ENCODE measurements around the gene COA1.
A peak's percentile ranks its signal among the peaks of the same experiment; 100 is the strongest.
"Not testable (repeated sequence)": the region's sequence is repeated elsewhere in the genome, so short reads cannot be mapped to it uniquely, and the experiment has no call there.

COA1 gene, protein sequence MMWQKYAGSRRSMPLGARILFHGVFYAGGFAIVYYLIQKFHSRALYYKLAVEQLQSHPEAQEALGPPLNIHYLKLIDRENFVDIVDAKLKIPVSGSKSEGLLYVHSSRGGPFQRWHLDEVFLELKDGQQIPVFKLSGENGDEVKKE

DNA sequence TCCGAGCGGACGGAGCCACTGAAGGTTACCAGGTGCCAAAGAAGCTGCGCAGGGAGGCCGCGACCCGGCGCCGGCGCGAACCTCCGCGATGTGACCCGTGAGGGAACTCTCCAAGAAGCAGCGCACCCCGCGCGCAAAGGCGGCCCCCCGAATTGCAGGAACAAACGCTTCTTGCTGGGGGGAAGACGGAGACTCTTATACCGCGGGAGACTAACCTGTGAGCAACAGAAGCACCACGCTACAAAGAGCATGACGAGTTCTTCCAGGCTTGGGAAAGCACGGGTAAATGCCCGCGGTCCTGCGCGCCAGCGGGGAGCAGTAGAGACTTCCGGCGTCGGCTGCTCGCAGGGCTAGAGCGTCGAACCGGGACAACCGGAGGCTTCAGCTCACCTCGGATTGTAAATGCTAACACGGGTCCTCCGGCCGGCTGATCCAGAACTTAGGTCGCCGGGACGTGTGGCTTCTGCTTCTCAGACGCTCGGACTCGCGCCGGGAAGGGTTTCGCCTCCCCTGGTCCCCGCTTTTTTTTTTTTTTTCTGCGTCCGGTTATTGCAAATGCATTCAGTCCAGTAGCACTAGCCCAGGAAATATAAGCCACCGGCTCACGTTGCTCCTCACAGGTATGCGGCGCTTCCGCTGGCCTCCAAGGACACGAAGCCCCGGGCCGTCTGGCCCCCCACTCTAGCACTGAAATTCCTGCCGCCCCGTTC is at the start of gene COA1:
Gene COA1 (minus strand): TSS at position 310 of the 710 bp plus-strand sequence. CDS start 80,909 bp downstream, outside the sequence.
- DNase-seq (ENCODE audit: low spot score) = peak; percentile 73

DNA sequence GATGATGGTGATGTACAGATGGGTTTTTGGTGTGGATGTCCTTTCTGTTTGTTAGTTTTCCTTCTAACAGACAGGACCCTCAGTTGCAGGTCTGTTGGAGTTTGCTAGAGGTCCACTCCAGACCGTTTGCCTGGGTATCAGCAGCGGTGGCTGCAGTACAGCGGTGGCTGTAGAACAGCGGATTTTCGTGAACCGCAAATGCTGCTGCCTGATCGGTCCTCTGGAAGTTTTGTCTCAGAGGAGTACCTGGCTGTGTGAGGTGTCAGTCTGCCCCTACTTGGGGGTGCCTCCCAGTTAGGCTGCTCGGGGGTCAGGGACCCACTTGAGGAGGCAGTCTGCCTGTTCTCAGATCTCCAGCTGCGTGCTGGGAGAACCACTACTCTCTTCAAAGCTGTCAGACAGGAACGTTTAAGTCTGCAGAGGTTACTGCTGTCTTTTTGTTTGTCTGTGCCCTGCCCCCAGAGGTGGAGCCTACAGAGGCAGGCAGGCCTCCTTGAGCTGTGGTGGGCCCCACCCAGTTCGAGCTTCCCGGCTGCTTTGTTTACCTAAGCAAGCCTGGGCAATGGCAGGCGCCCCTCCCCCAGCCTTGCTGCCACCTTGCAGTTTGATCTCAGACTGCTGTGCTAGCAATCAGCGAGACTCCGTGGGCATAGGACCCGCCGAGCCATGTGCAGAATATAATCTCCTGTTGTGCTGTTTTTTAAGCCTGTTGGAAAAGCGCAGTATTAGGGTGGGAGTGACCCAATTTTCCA is 49.1 kb upstream of the COA1 start:
- not testable (repeated sequence) for DNase-seq (ENCODE audit: low spot score)

DNA sequence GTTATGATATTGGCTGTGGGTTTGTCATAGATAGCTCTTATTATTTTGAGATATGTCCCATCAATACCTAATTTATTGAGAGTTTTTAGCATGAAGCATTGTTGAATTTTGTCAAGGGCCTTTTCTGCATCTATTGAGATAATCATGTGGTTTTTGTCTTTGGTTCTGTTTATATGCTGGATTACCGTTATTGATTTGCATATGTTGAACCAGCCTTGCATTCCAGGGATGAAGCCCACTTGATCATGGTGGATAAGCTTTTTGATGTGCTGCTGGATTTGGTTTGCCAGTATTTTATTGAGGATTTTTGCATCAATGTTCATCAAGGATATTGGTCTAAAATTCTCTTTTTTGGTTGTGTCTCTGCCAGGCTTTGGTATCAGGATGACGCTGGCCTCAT is 45.9 kb upstream of the COA1 start:
- not testable (repeated sequence) for DNase-seq (ENCODE audit: low spot score)

DNA sequence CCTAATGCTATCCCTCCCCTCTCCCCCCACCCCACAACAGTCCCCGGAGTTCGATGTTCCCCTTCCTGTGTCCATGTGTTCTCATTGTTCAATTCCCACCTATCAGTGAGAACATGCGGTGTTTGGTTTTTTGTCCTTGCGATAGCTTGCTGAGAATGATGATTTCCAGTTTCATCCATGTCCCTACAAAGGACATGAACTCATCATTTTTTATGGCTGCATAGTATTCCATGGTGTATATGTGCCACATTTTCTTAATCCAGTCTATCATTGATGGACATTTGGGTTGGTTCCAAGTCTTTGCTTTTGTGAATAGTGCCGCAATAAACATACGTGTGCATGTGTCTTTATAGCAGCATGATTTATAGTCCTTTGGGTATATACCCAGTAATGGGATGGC is 43.9 kb upstream of the COA1 start:
- not testable (repeated sequence) for DNase-seq (ENCODE audit: low spot score)

DNA sequence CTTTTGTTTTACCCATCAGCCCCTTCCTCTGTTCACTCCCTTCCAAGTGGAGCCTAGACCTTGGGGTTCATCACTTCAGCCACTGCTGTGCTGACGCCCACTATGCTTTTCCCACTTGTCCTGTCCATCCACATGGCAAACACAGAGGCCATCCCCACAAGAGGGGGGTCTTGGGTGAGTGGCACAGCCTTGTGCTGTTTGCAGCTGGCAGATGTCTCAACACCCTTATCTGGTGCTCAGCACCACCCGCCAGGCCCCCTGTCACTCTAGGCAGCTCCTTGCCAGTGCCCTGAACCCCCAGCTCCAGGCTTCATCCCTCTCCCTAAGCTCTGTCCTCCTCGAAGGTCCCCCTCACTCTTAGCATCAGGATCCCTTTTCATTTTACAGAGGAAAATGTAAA is 42.2 kb upstream of the COA1 start:
- DNase-seq (ENCODE audit: low spot score) = no peak

DNA sequence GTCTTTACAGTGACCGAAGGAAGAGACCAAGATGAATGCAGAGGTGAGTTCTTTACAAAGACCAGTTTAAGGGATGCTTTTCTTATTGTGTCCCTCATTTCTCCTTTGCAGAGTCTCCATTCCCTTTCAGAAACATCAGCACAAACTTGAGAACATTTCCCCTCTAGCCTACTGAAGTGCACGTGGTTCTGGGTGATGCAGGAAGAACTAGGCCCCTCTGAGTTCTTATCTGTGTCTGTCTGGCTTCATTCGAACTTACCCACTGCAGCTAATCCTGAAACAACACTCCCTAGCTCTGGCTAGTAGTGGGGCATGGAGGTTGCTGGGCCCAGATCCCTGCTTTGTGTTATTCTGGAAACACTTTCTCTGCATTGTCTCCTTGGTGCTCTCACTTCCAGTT is 41.8 kb upstream of the COA1 start:
- no peak for DNase-seq (ENCODE audit: low spot score)

DNA sequence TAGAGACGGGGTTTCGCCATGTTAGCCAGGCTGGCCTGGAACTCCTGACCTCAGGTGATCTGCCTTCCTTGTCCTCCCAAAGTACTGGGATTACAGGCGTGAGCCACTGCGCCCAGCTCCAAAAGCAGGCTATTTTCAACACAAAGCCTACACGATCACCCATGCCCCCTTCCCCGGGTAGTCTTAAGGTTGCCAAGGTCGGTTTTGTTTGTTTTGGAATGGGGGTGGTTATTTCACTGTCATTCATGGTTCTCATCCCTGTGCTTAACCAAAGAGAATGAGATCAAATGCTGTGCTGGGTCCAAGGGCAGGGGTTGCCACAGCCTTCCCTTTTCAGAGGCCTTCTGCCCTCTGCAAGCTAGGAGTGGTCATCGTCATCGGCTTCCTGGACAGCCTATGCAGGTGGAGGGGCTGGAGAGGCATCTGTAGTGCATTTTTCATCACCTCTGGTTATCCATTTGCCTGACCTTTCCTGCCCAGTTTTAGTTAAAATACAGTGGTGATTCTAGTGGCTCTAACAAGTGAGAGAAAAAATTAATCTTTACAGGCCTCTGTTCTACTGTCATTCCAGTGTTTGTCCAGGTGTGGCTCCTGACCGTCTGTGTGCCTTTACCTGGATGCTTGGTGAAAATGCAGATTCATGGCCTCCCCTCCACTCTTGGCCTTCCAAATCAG is 40.6 kb upstream of the COA1 start:
- no peak for DNase-seq (ENCODE audit: low spot score)

DNA sequence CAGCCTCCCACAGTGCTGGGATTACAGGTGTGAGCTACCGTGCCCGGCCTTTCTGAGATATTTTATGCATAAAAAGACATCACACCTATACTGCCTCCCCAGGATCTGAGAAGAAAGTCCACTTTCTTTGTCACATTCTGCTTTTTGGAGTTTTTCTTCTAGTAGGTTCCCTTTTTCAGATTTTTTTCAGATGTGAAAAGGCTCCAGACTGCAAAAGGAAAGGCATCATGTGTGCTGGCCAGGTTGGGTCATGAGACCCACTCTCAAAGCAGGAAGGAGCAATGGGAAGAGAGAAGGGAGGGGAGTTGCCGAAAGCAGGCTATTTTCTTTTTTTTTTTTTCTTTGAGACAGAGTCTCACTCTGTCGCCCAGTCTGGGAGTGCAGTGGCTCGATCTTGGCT is 40.0 kb upstream of the COA1 start:
- no peak for DNase-seq (ENCODE audit: low spot score)

DNA sequence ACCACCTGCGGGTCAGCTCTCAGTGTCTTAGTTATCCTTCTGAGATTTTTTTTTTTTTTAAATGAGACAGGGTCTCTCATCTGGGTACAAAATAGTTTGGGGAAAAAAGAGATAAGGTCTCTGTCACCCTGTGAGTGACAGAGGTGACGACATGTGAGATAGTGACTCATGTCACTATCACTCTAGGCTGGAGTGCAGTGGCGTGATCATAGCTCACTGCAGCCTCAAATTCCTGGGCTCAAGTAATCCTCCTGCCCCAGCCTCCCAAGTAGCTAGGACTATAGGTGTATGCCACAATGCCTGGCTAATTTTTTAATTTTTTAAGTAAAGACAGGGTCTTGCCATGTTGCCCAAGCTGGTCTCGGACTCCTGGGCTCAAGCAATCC is 39.6 kb upstream of the COA1 start:
- DNase-seq (ENCODE audit: low spot score) = no peak

DNA sequence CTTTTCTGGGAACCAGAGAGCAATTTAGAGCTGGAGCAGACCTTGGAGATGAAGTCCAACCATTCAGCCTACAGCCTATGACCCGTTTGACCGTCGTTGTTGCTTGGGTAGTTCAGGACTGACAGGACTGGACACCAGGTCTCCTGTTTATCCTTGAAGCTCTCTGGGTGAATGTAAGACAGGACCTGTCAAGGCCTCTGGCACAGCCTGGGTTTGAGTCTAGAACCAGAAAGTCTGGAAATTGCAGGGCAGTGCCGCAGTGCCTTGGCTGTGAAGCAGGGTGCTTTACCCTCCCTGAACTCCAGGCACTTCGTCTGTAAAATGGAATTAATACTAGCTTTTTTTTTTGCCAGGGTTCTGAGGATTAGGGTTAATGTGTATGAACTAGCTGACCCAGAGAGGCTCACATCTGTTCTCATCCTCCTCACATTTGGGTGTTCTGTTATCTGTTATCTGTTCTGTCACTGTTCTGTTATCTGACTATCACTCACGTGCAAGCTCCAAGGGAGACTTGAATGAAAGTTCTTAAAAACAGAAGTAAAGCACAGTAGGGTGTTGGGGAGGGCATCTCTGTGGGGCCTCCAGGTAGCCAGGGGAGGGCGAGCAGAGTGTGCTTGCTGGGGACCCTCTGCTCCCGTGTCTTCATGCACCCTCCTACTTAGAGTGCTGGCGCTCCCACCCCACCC is 39.0 kb upstream of the COA1 start:
- DNase-seq (ENCODE audit: low spot score) = no peak

DNA sequence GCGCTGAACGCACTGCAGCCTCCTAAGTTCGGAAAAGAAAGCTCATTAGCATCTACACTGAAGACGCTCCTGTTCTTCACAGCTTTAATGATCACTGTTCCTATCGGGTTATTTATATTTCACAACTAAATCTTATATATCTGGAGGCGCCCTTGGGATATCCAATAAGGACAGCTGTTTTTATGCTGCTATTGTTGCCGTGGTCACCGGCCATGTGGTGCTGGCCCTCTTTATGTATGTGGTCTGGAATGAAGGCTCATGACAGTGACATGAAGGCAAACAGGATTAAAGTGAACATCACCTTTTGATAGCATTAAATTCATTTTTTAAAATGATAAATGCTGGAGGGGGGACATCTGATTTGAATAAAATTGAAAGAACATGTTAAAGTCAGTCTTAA is 38.0 kb upstream of the COA1 start:
- no peak for DNase-seq (ENCODE audit: low spot score)

DNA sequence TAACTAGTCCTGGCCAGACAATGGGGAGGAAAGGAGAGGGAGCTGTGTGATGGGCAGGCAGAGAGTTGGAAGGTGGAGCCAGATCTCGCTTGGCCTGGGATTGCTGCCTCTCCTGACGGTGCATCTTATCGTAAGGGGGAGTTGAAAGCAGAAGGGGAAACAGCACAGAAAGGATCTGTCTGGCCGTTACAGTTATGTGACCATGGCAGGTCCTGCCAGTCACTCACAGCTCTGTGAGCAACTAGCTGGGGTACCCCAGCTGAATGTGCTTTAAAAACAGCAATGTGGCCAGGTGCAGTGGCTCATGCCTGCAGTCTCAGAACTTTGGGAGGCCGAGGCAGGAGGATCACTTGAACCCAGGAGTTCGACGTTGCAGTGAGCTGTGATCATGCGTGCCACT is 37.2 kb upstream of the COA1 start:
- DNase-seq (ENCODE audit: low spot score) = no peak

DNA sequence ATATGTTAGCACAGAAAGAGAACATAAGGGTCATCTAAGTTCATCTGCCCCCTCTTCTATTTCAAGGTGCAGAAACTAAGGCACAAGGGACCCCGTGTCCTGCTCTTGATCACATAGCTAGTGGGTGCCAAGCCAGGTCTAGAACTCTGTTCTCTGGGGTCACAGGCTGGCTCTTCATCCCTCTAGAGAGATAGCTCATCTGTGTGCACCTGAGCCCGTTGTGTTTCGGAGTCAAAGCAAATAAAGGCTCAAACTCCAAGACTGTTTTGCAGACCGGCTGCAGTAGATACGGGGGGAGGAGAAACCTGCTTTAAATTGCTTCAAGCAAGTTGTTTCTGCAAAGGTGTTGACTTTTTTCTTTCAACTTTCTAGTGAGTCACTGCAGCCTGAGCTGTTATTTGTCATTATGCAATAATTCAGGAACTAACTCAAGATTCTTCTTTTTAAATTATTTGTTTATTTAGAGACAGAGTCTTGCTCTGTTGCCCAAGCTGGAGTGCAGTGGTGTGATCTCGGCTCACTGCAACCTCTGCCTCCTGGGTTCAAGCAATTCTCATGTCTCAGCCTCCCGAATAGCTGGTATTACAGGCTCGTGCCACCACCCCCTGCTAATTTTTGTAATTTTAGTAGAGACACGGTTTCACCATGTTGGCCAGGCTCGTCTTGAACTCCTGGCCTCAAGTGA is 35.6 kb upstream of the COA1 start:
- DNase-seq (ENCODE audit: low spot score) = no peak

DNA sequence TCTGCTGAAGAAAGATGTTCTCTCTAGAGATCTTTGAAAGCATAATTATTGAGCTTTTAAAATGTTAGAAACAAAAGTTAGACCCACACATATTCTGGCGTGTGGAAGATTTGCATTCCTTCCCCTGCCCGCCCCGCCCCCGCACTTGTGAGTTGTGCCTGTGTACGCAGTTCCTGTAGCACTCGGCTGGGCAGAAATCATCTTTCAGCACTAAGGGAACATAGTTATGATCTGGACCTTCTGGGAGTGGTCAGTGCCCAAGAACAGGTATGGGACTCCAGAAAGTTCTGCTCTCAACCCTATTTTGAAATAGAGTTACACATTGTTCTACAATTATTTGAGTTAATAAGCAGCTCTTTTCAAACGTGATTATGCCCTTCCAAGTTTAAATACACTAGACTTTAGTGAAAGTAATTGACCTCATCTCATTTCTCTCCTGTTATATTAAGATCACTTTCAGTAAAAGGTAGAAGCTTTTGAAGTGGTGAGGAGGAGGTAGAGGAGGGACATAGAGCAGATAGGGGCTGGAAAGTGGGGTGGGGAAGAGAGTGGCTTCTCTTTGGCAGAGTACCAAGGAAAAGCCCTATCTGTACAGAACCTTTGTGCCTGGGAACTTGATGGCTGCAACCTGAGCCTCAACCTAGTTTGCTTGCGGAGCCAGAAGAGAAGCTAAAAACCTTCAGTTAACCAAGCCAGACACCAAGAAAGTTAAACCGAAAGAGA is 34.9 kb upstream of the COA1 start:
- no peak for DNase-seq (ENCODE audit: low spot score)

DNA sequence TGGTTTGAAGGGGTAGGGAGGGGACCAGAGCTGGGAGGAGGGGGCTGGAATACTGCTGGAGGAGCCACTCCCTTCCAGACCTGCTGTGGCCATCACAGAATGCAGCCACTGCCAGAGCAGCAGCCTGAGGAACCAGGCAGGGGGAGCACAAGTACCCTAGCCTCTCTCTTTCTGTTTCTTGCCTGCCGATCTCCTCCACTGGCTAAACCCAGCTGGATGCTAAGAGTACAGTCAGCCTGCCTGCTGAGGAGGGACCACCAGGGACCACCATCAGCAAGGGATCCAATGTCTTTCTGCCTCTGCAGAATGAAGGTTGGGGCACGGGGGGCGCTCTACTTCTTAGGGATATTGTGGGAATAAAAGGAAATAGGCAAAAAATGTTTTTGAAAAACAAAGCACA is 33.9 kb upstream of the COA1 start:
- no peak for DNase-seq (ENCODE audit: low spot score)

DNA sequence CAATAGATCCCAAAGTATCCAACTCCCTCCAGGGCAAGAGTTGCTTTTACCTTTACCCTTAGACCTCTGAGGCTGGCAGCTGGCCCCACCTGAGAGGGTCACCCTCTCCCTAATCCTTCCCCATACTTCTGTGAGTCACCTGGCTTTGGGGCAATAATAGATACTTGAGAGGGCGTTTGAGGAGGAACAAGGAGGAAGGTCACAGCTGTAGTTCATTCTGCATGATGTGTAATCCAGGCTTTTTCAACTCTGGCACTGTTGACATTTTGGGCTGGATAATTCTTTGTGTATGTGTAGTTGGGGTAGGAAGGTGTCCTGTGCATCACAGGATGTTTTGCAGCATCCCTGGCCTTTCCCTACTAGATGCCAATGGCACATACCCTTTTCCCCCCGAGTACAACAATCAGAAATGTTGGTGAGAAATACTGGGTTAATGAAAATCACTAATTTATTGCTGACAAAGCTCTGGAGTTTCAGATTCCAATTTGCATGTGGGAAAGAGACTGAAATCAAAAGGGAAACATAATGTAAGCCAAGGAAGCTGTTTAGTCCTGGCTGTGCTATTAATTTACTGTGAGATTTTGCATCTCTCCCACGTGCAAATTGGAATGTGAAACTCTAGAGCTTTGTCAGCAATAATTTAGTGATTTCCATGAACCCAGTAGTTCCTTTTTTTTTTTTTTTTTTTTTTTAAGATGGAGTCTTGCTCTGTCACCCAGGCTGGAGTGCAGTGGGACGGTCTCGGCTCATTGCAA is 32.8 kb upstream of the COA1 start:
- DNase-seq (ENCODE audit: low spot score) = no peak

DNA sequence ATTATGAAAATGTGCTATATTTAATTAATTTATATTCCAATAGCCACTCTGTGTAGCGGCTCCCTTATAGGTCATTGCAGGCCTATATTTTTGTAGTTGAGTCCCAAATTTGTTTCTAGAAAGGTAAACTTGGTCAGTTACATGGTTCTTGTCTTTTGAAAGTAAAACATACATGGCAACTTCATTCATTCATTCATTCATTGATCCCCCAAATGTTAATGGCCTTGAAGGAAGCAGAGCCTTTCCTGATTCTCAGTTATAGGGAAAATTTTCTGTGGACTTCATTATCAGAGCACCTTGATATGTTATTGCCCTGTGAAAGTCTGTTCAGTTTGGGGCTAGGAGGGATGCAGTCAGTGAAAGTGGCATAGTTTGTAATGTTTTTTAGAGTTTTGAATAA is 32.1 kb upstream of the COA1 start:
- no peak for DNase-seq (ENCODE audit: low spot score)

DNA sequence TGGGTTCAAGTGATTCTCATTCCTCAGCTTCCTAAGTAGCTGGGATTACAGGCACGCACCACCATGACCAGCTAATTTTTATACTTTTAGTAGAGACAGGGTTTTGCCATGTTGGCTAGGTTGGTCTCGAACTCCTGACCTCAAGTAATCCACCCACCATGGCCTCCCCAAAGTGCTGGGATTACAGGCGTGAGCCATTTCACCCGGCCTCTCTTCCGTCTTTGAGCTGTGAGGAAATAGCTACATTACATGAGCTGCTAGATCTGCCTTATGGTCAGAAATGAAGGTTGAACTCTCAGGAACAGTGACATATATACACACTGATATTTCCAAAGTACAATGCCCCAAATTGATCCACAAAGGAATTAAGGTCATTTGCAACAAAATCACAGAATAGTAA is 31.5 kb upstream of the COA1 start:
- no peak for DNase-seq (ENCODE audit: low spot score)

DNA sequence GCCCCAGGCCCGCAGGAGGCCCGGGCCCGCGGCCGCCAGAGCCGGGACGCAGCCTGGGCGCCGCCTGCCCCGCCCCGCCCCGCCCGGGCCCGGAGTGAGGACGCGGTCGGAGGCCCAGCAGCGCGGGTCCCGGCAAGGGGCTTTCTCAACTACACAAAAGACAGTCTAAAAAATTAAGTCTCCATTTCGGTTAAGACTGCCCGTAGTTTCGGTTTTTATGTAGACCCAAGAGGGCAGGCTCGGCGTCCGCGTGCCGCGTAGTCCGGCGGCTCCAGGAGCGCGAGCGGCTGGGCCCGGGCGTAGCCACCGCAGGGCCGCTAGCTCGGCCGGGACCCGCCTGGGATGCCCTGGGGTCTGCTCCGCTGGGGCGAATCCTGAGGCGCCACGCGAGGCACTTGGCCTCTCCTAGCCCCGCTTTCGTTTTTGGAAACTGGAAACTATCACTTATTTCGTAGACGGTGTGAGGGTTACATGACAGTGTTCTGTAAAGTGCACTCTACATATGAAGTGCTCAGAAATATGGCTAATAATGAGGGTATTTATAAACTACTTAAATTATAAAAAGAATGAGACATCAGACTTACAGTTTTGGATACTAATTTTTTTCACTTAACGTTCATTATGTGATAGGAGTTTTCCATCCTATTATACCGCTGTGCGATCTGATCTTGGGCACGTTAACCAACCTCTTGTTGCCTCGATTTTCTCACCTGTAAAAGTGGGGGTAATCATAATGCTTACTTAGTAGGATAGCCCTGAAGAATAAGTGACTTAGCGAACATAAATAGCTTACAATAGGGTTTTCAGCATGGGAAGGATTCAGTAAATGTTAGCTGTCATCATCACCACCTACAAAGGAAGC is 29.7 kb upstream of the COA1 start:
- no peak for DNase-seq (ENCODE audit: low spot score)
